Testis (tissue), 2 donors: Measurements from ENCODE around the gene LRRC45.

Experiments used
- POLR2A ChIP-seq: fragments of 450-650 bp; IDR thresholded peaks from one replicate; pipeline ENCODE4 v1.6.1; 2017; ENCODE audit warnings: antibody characterized with exemption, mild to moderate bottlenecking, moderate library complexity
- TF ChIP-seq, protein P1 (sequence below), 3 experiments: fragments of 450-650 bp in 2 of 3; fragments of 200-600 bp in 1 of 3; sonication (generic) in 1 of 3; IDR thresholded peaks; one replicate each; pipeline ENCODE4 v1.5.1; 2016 to 2019; ENCODE audit warnings: antibody characterized with exemption in 3 of 3, mild to moderate bottlenecking in 2 of 3, moderate library complexity in 1 of 3

DNA sequence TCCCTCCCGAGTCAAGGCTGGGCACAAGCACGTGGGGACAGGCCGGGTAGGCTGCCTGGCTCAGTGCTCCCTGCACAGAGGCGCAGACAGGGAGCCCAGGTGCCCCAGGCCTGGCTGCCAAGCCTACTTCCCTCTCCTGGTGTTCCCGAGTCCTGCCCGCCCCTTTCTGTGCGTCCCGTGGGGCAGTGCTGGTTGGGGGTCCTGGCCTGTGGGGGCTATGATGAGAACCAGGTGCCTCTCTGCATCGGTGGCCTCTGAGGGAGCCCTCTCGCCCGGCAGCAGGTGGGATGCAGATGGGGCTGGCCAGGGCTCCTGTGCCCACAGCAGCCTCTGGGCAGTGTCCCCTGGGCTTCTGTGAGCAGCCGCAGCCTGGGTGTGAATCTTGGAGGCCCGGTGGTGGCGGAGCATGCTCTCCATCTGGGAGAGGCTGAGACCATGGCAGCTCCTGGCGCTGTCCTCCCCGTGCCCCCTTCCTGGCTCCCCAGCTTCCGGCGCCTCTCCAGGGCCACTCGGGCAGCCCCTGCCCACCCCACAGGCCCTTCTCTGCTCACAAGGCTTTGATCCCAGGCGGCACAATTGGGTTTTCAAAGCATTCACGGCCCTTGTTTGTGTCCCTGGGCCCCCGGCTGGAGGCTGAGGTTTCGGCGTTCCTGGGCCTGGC is 7.7 kb upstream of the LRRC45 start:
- TF ChIP-seq, protein P1, sequence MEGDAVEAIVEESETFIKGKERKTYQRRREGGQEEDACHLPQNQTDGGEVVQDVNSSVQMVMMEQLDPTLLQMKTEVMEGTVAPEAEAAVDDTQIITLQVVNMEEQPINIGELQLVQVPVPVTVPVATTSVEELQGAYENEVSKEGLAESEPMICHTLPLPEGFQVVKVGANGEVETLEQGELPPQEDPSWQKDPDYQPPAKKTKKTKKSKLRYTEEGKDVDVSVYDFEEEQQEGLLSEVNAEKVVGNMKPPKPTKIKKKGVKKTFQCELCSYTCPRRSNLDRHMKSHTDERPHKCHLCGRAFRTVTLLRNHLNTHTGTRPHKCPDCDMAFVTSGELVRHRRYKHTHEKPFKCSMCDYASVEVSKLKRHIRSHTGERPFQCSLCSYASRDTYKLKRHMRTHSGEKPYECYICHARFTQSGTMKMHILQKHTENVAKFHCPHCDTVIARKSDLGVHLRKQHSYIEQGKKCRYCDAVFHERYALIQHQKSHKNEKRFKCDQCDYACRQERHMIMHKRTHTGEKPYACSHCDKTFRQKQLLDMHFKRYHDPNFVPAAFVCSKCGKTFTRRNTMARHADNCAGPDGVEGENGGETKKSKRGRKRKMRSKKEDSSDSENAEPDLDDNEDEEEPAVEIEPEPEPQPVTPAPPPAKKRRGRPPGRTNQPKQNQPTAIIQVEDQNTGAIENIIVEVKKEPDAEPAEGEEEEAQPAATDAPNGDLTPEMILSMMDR (IDR thresholded peaks at IDR 0.05) = no peak
- TF ChIP-seq POLR2A = no peak
